ENCODE results near the gene PHC1. TPM values are rescaled to one million over a fixed set of nuclear protein-coding genes. Genes with fewer than 3 reads are reported as not detected.

Gene PHC1
- total RNA-seq, 2 experiments from 2014 or later, result 21.6 to 24.0 TPM

GRCh38 chr12:8951744-8952143, 37.4 kb downstream of the PHC1 start:
- Mint-ChIP-seq H3K27me3 (no peaks in the 10 kb centered on the region), H3K4me3 (peak overlapping the region; percentile 99), H3K9me3 (peaks cover 11% of the 10 kb centered on the region), H3K4me1 (ENCODE audit: low read depth) (peaks cover 55% of the 10 kb centered on the region), H3K36me3 (peaks cover 14% of the 10 kb centered on the region), H3K27ac (peak overlapping the region; percentile 79)
- ChIA-PET CTCF (interaction anchor here (0.6 to 9.1 kb wide), 12 partner anchors 9 to 1047 kb away, joined by 3 to 135 read pairs (median 20); partner anchors contain the start of gene KLRG1), POLR2A (interaction anchor here (0.9 to 1.3 kb wide), 3 partner anchors 48 to 91 kb away, joined by 3 to 5 read pairs (median 4); no protein-coding TSS in a partner anchor)
- intact Hi-C loops (cut with micrococcal nuclease), result loop anchor here (1.0 to 5.0 kb wide), 4 partner anchors 37 to 459 kb away; partner anchors contain the start of gene KLRG1
- peak; percentile 52 for DNase-seq

- intact Hi-C loops (cut with micrococcal nuclease), result loop anchor here (1.0 to 5.0 kb wide), 4 partner anchors 33 to 462 kb away; no protein-coding TSS in a partner anchor
- Mint-ChIP-seq H3K4me1 (ENCODE audit: low read depth) (peaks cover 60% of the 10 kb centered on the region), H3K4me3 (peak overlapping the region; percentile 58), H3K9me3 (peaks cover 11% of the 10 kb centered on the region), H3K27ac (peak overlapping the region; percentile 79), H3K36me3 (peaks cover 6% of the 10 kb centered on the region), H3K27me3 (no peaks in the 10 kb centered on the region)
- DNase-seq, result peak; percentile 62
- POLR2A ChIA-PET, result interaction anchor here (1.0 kb wide), 1 partner anchor 82 kb away, joined by 3 read pairs; no protein-coding TSS in a partner anchor
- CTCF ChIA-PET, result interaction anchor here (0.6 to 5.3 kb wide), 6 partner anchors 32 to 399 kb away, joined by 3 to 135 read pairs (median 4); no protein-coding TSS in a partner anchor
Measured at GRCh38 chr12:8953773-8954402, 39.6 kb downstream of the PHC1 start.

GRCh38 chr12:8956073-8956472, 41.8 kb downstream of the PHC1 start:
- H3K4me1 Mint-ChIP-seq (ENCODE audit: low read depth), result peaks cover 80% of the 10 kb centered on the region
- no peak for DNase-seq
- intact Hi-C loops (cut with micrococcal nuclease), result no loop called here
- H3K27me3 Mint-ChIP-seq, result no peaks in the 10 kb centered on the region
- peaks cover 11% of the 10 kb centered on the region for H3K9me3 Mint-ChIP-seq
- no peak overlapping the region for H3K27ac Mint-ChIP-seq
- peaks cover 5% of the 10 kb centered on the region for H3K36me3 Mint-ChIP-seq
- ChIA-PET POLR2A (no interaction called here), CTCF (interaction anchor here (0.7 to 1.2 kb wide), 3 partner anchors 66 to 878 kb away, joined by 3 read pairs; no protein-coding TSS in a partner anchor)
- no peak overlapping the region for H3K4me3 Mint-ChIP-seq

- Mint-ChIP-seq H3K27me3 (no peaks in the 10 kb centered on the region), H3K9me3 (peaks cover 11% of the 10 kb centered on the region), H3K4me3 (no peak overlapping the region), H3K4me1 (ENCODE audit: low read depth) (peaks cover 80% of the 10 kb centered on the region), H3K27ac (no peak overlapping the region), H3K36me3 (peaks cover 5% of the 10 kb centered on the region)
- intact Hi-C loops (cut with micrococcal nuclease), result no loop called here
- POLR2A ChIA-PET, result no interaction called here
- DNase-seq, result no peak
- CTCF ChIA-PET, result interaction anchor here (0.7 to 1.2 kb wide), 3 partner anchors 67 to 879 kb away, joined by 3 read pairs; no protein-coding TSS in a partner anchor
Measured at GRCh38 chr12:8956772-8957171, 42.5 kb downstream of the PHC1 start.

- ChIA-PET CTCF (no interaction called here), POLR2A (no interaction called here)
- no peak for DNase-seq
- H3K4me3 Mint-ChIP-seq, result no peak overlapping the region
- peaks cover 76% of the 10 kb centered on the region for H3K4me1 Mint-ChIP-seq (ENCODE audit: low read depth)
- intact Hi-C loops (cut with micrococcal nuclease), result no loop called here
- peaks cover 10% of the 10 kb centered on the region for H3K9me3 Mint-ChIP-seq
- no peak overlapping the region for H3K27ac Mint-ChIP-seq
- no peaks in the 10 kb centered on the region for H3K27me3 Mint-ChIP-seq
- peaks cover 5% of the 10 kb centered on the region for H3K36me3 Mint-ChIP-seq
Measured at GRCh38 chr12:8957561-8957960, 43.3 kb downstream of the PHC1 start.

- H3K4me1 Mint-ChIP-seq (ENCODE audit: low read depth), result peaks cover 71% of the 10 kb centered on the region
Measured at GRCh38 chr12:8958066-8958465, 43.8 kb downstream of the PHC1 start.

GRCh38 chr12:8960176-8960575, 45.9 kb downstream of the PHC1 start:
- no peaks in the 10 kb centered on the region for H3K27me3 Mint-ChIP-seq
- H3K4me3 Mint-ChIP-seq, result no peak overlapping the region
- H3K36me3 Mint-ChIP-seq, result no peaks in the 10 kb centered on the region
- CTCF ChIA-PET, result interaction anchor here (1.1 to 1.5 kb wide), 3 partner anchors 9 to 11 kb away, joined by 4 to 7 read pairs (median 6); partner anchors contain the start of gene M6PR
- POLR2A ChIA-PET, result no interaction called here
- peaks cover 10% of the 10 kb centered on the region for H3K9me3 Mint-ChIP-seq
- no peak overlapping the region for H3K27ac Mint-ChIP-seq
- H3K4me1 Mint-ChIP-seq (ENCODE audit: low read depth), result peaks cover 64% of the 10 kb centered on the region
- no peak for DNase-seq
- intact Hi-C loops (cut with micrococcal nuclease), result no loop called here

More at GRCh38 chr12:8958066-8958465, 43.8 kb downstream of the PHC1 start:
- intact Hi-C loops (cut with micrococcal nuclease), result no loop called here
- CTCF ChIA-PET, result interaction anchor here (1.0 kb wide), 2 partner anchors 69 to 92 kb away, joined by 3 read pairs; no protein-coding TSS in a partner anchor
- Mint-ChIP-seq H3K4me3 (no peak overlapping the region), H3K36me3 (peaks cover 2% of the 10 kb centered on the region), H3K27ac (peak overlapping the region; percentile 49), H3K9me3 (peaks cover 5% of the 10 kb centered on the region), H3K27me3 (no peaks in the 10 kb centered on the region)
- POLR2A ChIA-PET, result interaction anchor here (1.3 kb wide), 1 partner anchor 9 kb away, joined by 3 read pairs; the partner anchor contains the start of gene M6PR
- DNase-seq, result no peak

GRCh38 chr12:8968761-8969160, 54.5 kb downstream of the PHC1 start:
- Mint-ChIP-seq H3K36me3 (peaks cover 12% of the 10 kb centered on the region), H3K4me1 (ENCODE audit: low read depth) (peaks cover 17% of the 10 kb centered on the region), H3K9me3 (peaks cover 36% of the 10 kb centered on the region), H3K27me3 (no peaks in the 10 kb centered on the region), H3K27ac (no peak overlapping the region), H3K4me3 (no peak overlapping the region)
- ChIA-PET CTCF (interaction anchor here (1.6 kb wide), 1 partner anchor 8 kb away, joined by 4 read pairs; no protein-coding TSS in a partner anchor), POLR2A (no interaction called here)
- intact Hi-C loops (cut with micrococcal nuclease), result no loop called here
- no peak for DNase-seq

- peaks cover 11% of the 10 kb centered on the region for H3K4me1 Mint-ChIP-seq (ENCODE audit: low read depth)
- no peaks in the 10 kb centered on the region for H3K27me3 Mint-ChIP-seq
- H3K36me3 Mint-ChIP-seq, result peaks cover 19% of the 10 kb centered on the region
- intact Hi-C loops (cut with micrococcal nuclease), result no loop called here
- no peak overlapping the region for H3K27ac Mint-ChIP-seq
- no peak overlapping the region for H3K4me3 Mint-ChIP-seq
- ChIA-PET CTCF (interaction anchor here (1.6 kb wide), 1 partner anchor 9 kb away, joined by 4 read pairs; no protein-coding TSS in a partner anchor), POLR2A (no interaction called here)
- no peak for DNase-seq
- peaks cover 38% of the 10 kb centered on the region for H3K9me3 Mint-ChIP-seq
Measured at GRCh38 chr12:8969861-8970411, 55.6 kb downstream of the PHC1 start.

GRCh38 chr12:8970432-8970831, 56.1 kb downstream of the PHC1 start:
- H3K36me3 Mint-ChIP-seq, result peaks cover 19% of the 10 kb centered on the region
- no peak overlapping the region for H3K4me3 Mint-ChIP-seq
- H3K27me3 Mint-ChIP-seq, result no peaks in the 10 kb centered on the region
- POLR2A ChIA-PET, result no interaction called here
- intact Hi-C loops (cut with micrococcal nuclease), result no loop called here
- CTCF ChIA-PET, result interaction anchor here (0.8 kb wide), 1 partner anchor 79 kb away, joined by 3 read pairs; no protein-coding TSS in a partner anchor
- peaks cover 36% of the 10 kb centered on the region for H3K9me3 Mint-ChIP-seq
- no peak for DNase-seq
- H3K27ac Mint-ChIP-seq, result no peak overlapping the region
- peaks cover 11% of the 10 kb centered on the region for H3K4me1 Mint-ChIP-seq (ENCODE audit: low read depth)

- intact Hi-C loops (cut with micrococcal nuclease), result no loop called here
- ChIA-PET CTCF (interaction anchor here (1.2 kb wide), 1 partner anchor 13 kb away, joined by 3 read pairs; no protein-coding TSS in a partner anchor), POLR2A (no interaction called here)
- H3K27ac Mint-ChIP-seq, result no peak overlapping the region
- no peaks in the 10 kb centered on the region for H3K27me3 Mint-ChIP-seq
- no peaks in the 10 kb centered on the region for H3K4me1 Mint-ChIP-seq (ENCODE audit: low read depth)
- peaks cover 16% of the 10 kb centered on the region for H3K36me3 Mint-ChIP-seq
- no peak overlapping the region for H3K4me3 Mint-ChIP-seq
- H3K9me3 Mint-ChIP-seq, result peaks cover 24% of the 10 kb centered on the region
- no peak for DNase-seq
Measured at GRCh38 chr12:8980137-8980536, 65.8 kb downstream of the PHC1 start.

- no peaks in the 10 kb centered on the region for H3K27me3 Mint-ChIP-seq
- H3K27ac Mint-ChIP-seq, result no peak overlapping the region
- DNase-seq, result no peak
- H3K36me3 Mint-ChIP-seq, result peaks cover 4% of the 10 kb centered on the region
- H3K9me3 Mint-ChIP-seq, result peaks cover 7% of the 10 kb centered on the region
- ChIA-PET POLR2A (no interaction called here), CTCF (interaction anchor here (0.9 to 1.6 kb wide), 3 partner anchors 32 to 65 kb away, joined by 3 to 5 read pairs (median 3); no protein-coding TSS in a partner anchor)
- peaks cover 41% of the 10 kb centered on the region for H3K4me1 Mint-ChIP-seq (ENCODE audit: low read depth)
- H3K4me3 Mint-ChIP-seq, result no peak overlapping the region
- intact Hi-C loops (cut with micrococcal nuclease), result no loop called here
Measured at GRCh38 chr12:8985213-8985754, 71.0 kb downstream of the PHC1 start.

All from activated CD4-positive, alpha-beta memory T cell treated with anti-CD3 and anti-CD28 coated beads for 36 hours (primary cell).